H1 (cell line): Measurements from ENCODE around the gene BAIAP2. TPM values are rescaled to one million over a fixed set of nuclear protein-coding genes. Genes with fewer than 3 reads are reported as not detected.

Experiments
- CTCF ChIA-PET: fragments of 300-600 bp; sonication (Branson Sonifier 250); formaldehyde crosslinking; loops from one replicate; lab custom pipeline; 2021; ENCODE audit not compliant: partially characterized antibody; lab: Charles Lee
- POLR2A ChIA-PET: fragments of 300-600 bp; sonication (Branson Sonifier 250); formaldehyde crosslinking; loops from one replicate; lab custom pipeline; 2021; ENCODE audit warnings: inconsistent platforms; ENCODE audit not compliant: partially characterized antibody; lab: Charles Lee
- DNase-seq, 2 experiments: peaks; one replicate each; pipeline versions ENCODE4 v3.0.0 to v3.0.0-alpha.2; 2010 to 2022; ENCODE audit warnings: low spot score in 2 of 2, low read depth in 1 of 2, mixed read lengths in 1 of 2
- FAIRE-seq: peaks from 2 replicates; lab custom pipeline; 2011; peaks lifted over from hg19 to GRCh38; lab: Jason Lieb, UNC
- H2AFZ ChIP-seq: 2 replicates; pipeline ENCODE4 v1.8.1; 2012; ENCODE audit warnings: low read length, inconsistent platforms
- H2AK5ac ChIP-seq: 2 replicates; pipeline ENCODE4 v1.6.1; 2013; ENCODE audit warnings: low read depth, low read length
- H2BK120ac ChIP-seq: replicated peaks from 2 replicates; pipeline ENCODE3; 2013; ENCODE audit warnings: low read depth, low read length, inconsistent platforms
- H2BK12ac ChIP-seq: 2 replicates; pipeline ENCODE4 v1.6.1; 2013; ENCODE audit warnings: low read depth, low read length
- H2BK15ac ChIP-seq: 2 replicates; pipeline ENCODE4 v1.6.1; 2013; ENCODE audit warnings: low read length
- H2BK20ac ChIP-seq: 2 replicates; pipeline ENCODE4 v1.6.1; 2013; ENCODE audit warnings: low read length
- H2BK5ac ChIP-seq: 2 replicates; pipeline ENCODE4 v1.6.1; 2013; ENCODE audit warnings: low read depth, low read length
- H3K14ac ChIP-seq: 2 replicates; pipeline ENCODE4 v1.6.1; 2013; ENCODE audit warnings: inconsistent platforms; ENCODE audit not compliant: insufficient read length
- H3K18ac ChIP-seq: 2 replicates; pipeline ENCODE4 v1.6.1; 2013; ENCODE audit warnings: low read length; ENCODE audit errors: extremely low read depth
- H3K23ac ChIP-seq: 2 replicates; pipeline ENCODE4 v1.6.1; 2013; ENCODE audit warnings: inconsistent platforms; ENCODE audit not compliant: insufficient read length
- H3K23me2 ChIP-seq: 2 replicates; pipeline ENCODE4 v1.6.1; 2013; ENCODE audit warnings: low read depth, low read length
- H3K27ac ChIP-seq: 2 replicates; pipeline ENCODE4 v1.6.1; 2011; ENCODE audit warnings: low read depth, low read length, inconsistent platforms
- H3K27me3 ChIP-seq, 4 experiments: replicated peaks in 1 of 4; 1 replicate in 1 of 4; 2 replicates in 3 of 4; pipeline versions ENCODE4 v1.6.1 to v1.8.1; 2011 to 2013; ENCODE audit warnings: low read length in 3 of 4, mild to moderate bottlenecking in 3 of 4, inconsistent platforms in 2 of 4, mixed read lengths in 2 of 4, moderate library complexity in 1 of 4; ENCODE audit not compliant: control insufficient read depth in 3 of 4, insufficient read depth in 3 of 4; ENCODE audit errors: extremely low read depth in 1 of 4
- H3K36me3 ChIP-seq, 4 experiments: 2 replicates each; pipeline versions ENCODE4 v1.6.1 to v1.8.1; 2011 to 2013; ENCODE audit warnings: mild to moderate bottlenecking in 4 of 4, low read length in 3 of 4, moderate library complexity in 2 of 4, control low read depth in 1 of 4, inconsistent platforms in 1 of 4; ENCODE audit not compliant: insufficient read depth in 4 of 4, control insufficient read depth in 2 of 4
- H3K4ac ChIP-seq: replicated peaks from 2 replicates; pipeline ENCODE3; 2013; ENCODE audit warnings: low read length, low read depth, mixed read lengths, inconsistent platforms; ENCODE audit not compliant: insufficient read length
- H3K4me1 ChIP-seq, 4 experiments: replicated peaks in 1 of 4; 1 replicate in 1 of 4; 2 replicates in 3 of 4; pipeline versions ENCODE4 v1.6.1 to v1.8.1; 2011 to 2013; ENCODE audit warnings: low read length in 3 of 4, inconsistent platforms in 2 of 4, mixed read lengths in 1 of 4; ENCODE audit not compliant: insufficient read depth in 4 of 4, control insufficient read depth in 3 of 4
- H3K4me2 ChIP-seq, 2 experiments: 2 replicates each; pipeline versions ENCODE4 v1.6.1 to v1.8.1; 2011 to 2013; ENCODE audit warnings: low read depth in 2 of 2, low read length in 2 of 2, control low read depth in 1 of 2, inconsistent platforms in 1 of 2, mild to moderate bottlenecking in 1 of 2; ENCODE audit not compliant: insufficient read depth in 1 of 2
- H3K4me3 ChIP-seq, 4 experiments: fragments of 200-600, 300-600 bp in 1 of 4; sonication (generic), shearing (Covaris generic), sonication (Bioruptor Twin) in 1 of 4; 2 replicates each; pipeline versions ENCODE4 v1.5.1 to v1.8.1; 2011 to 2016; ENCODE audit warnings: low read length in 4 of 4, low read depth in 3 of 4, control low read depth in 2 of 4, inconsistent platforms in 2 of 4, mild to moderate bottlenecking in 2 of 4, mixed read lengths in 1 of 4, moderate library complexity in 1 of 4; ENCODE audit not compliant: insufficient read depth in 2 of 4; ENCODE audit errors: extremely low read depth in 1 of 4
- H3K56ac ChIP-seq: replicated peaks from 2 replicates; pipeline ENCODE3; 2013; ENCODE audit warnings: low read depth, mild to moderate bottlenecking, mixed read lengths, low read length, inconsistent platforms; ENCODE audit not compliant: insufficient read length
- H3K79me1 ChIP-seq: 2 replicates; pipeline ENCODE4 v1.6.1; 2013; ENCODE audit warnings: low read depth, low read length, control low read depth
- H3K79me2 ChIP-seq, 2 experiments: 2 replicates each; pipeline versions ENCODE4 v1.6.1 to v1.8.1; 2012 to 2013; ENCODE audit warnings: low read length in 2 of 2, mild to moderate bottlenecking in 2 of 2, inconsistent platforms in 1 of 2; ENCODE audit not compliant: insufficient read depth in 2 of 2, control insufficient read depth in 1 of 2
- H3K9ac ChIP-seq, 4 experiments: replicated peaks in 1 of 4; 1 replicate in 1 of 4; 2 replicates in 3 of 4; pipeline versions ENCODE4 v1.6.1 to v1.8.1; 2011 to 2013; ENCODE audit warnings: low read depth in 3 of 4, low read length in 3 of 4, control low read depth in 2 of 4, mild to moderate bottlenecking in 2 of 4, moderate library complexity in 2 of 4, inconsistent platforms in 1 of 4; ENCODE audit errors: extremely low read depth in 1 of 4
- H3K9me3 ChIP-seq, 2 experiments: 2 replicates each; pipeline versions ENCODE4 v1.6.1 to v1.8.1; 2012 to 2013; ENCODE audit warnings: mild to moderate bottlenecking in 2 of 2, moderate library complexity in 2 of 2, control low read depth in 1 of 2, inconsistent platforms in 1 of 2, low read depth in 1 of 2, low read length in 1 of 2, mixed read lengths in 1 of 2; ENCODE audit not compliant: insufficient read depth in 2 of 2
- H4K20me1 ChIP-seq, 2 experiments: replicated peaks in 1 of 2; 2 replicates each; pipeline versions ENCODE3 to v1.8.1; 2011 to 2013; ENCODE audit warnings: inconsistent platforms in 2 of 2, low read length in 2 of 2, mild to moderate bottlenecking in 1 of 2; ENCODE audit not compliant: insufficient read depth in 2 of 2, control insufficient read depth in 1 of 2
- H4K5ac ChIP-seq: 2 replicates; pipeline ENCODE4 v1.6.1; 2013; ENCODE audit warnings: low read length, low read depth, mixed read lengths, inconsistent platforms; ENCODE audit not compliant: insufficient read length
- H4K8ac ChIP-seq: 2 replicates; pipeline ENCODE4 v1.8.0; 2013; ENCODE audit warnings: mild to moderate bottlenecking, moderate library complexity, low read length, inconsistent platforms; ENCODE audit not compliant: insufficient read depth; ENCODE audit errors: extremely low read depth
- H4K91ac ChIP-seq: replicated peaks from 2 replicates; pipeline ENCODE3; 2013; ENCODE audit warnings: low read length, mixed read lengths, inconsistent platforms; ENCODE audit not compliant: insufficient read length
- ATF3 ChIP-seq: IDR thresholded peaks from 2 replicates; pipeline ENCODE4 v1.6.1; 2011; ENCODE audit warnings: low read depth, mild to moderate bottlenecking, low read length; ENCODE audit not compliant: insufficient read depth
- CBX5 ChIP-seq: fragments of 300-800, 300-1000 bp; sonication (generic); IDR thresholded peaks from 2 replicates; pipeline ENCODE4 v1.7.1; 2016; ENCODE audit warnings: antibody characterized with exemption, low read length, low read depth
- CBX8 ChIP-seq: fragments of 300-800, 300-1000 bp; sonication (generic); IDR thresholded peaks from 2 replicates; pipeline ENCODE4 v1.7.1; 2016; ENCODE audit warnings: low read depth, low read length, borderline replicate concordance
- CTBP2 ChIP-seq: IDR thresholded peaks from 2 replicates; pipeline ENCODE4 v1.7.0; 2011; ENCODE audit warnings: borderline replicate concordance, mild to moderate bottlenecking, moderate library complexity, mixed read lengths, low read length; ENCODE audit not compliant: insufficient read depth, insufficient read length
- E2F6 ChIP-seq: IDR thresholded peaks from 2 replicates; pipeline ENCODE4 v1.6.1; 2012; ENCODE audit warnings: inconsistent platforms
- FOSL1 ChIP-seq: IDR thresholded peaks from 2 replicates; pipeline ENCODE4 v1.6.1; 2011; ENCODE audit warnings: mild to moderate bottlenecking, low read depth, low read length, moderate library complexity; ENCODE audit not compliant: insufficient read depth
- HDAC6 ChIP-seq: IDR thresholded peaks from one replicate; pipeline ENCODE4 v1.7.1; 2012; ENCODE audit warnings: low read depth, mild to moderate bottlenecking, inconsistent platforms, low read length, moderate library complexity
- MAX ChIP-seq: IDR thresholded peaks from 2 replicates; pipeline ENCODE4 v1.6.1; 2012; ENCODE audit warnings: inconsistent platforms
- POLR2A ChIP-seq, 2 experiments: IDR thresholded peaks; 1 replicate in 1 of 2; 2 replicates in 1 of 2; pipeline ENCODE4 v1.6.1; 2011; ENCODE audit warnings: low read depth in 2 of 2, low read length in 2 of 2, mild to moderate bottlenecking in 2 of 2; ENCODE audit errors: control extremely low read depth in 1 of 2
- RBBP5 ChIP-seq: IDR thresholded peaks from 2 replicates; pipeline ENCODE4 v1.7.1; 2012; ENCODE audit warnings: low read depth, mild to moderate bottlenecking, inconsistent platforms, low read length, moderate library complexity, borderline replicate concordance
- SAP30 ChIP-seq: fragments of 300-600 bp; sonication (generic); IDR thresholded peaks from 2 replicates; pipeline ENCODE4 v1.7.1; 2012; ENCODE audit warnings: low read length, moderate library complexity, mild to moderate bottlenecking, inconsistent platforms; ENCODE audit not compliant: insufficient read depth, insufficient replicate concordance
- SIRT6 ChIP-seq: IDR thresholded peaks from one replicate; pipeline ENCODE4 v1.7.1; 2012; ENCODE audit warnings: low read length, inconsistent platforms
- TBP ChIP-seq: IDR thresholded peaks from 2 replicates; pipeline ENCODE4 v1.6.1; 2011; ENCODE audit warnings: low read depth, low read length, improper control_type of control experiment
- WGBS, 2 experiments: shearing (Covaris generic) in 1 of 2; methylation state at CpG; one replicate each; pipeline versions ENCODE4 v1.1.6 to v1.1.7; 2013 to 2015; ENCODE audit warnings: low lambda C conversion rate in 2 of 2, mixed read lengths in 2 of 2, inconsistent platforms in 1 of 2, low coverage in 1 of 2, missing lambda C conversion rate in 1 of 2; ENCODE audit not compliant: insufficient replicate concordance in 2 of 2, insufficient coverage in 1 of 2, insufficient read length in 1 of 2; ENCODE audit errors: extremely low coverage in 1 of 2, missing lambda C conversion rate in 1 of 2; 5-methylcytosine and 5-hydroxymethylcytosine counted together
- polyA plus RNA-seq, 7 experiments: library from polyadenylated mRNA; depleted of rRNA in 3 of 7; stranded (reverse) in 5 of 7; unstranded in 2 of 7; fragments of >200 nt in 5 of 7; fragments of 200-250 nt in 2 of 7; gene quantifications; 1 replicate in 5 of 7; 2 replicates in 1 of 7; 4 replicates in 1 of 7; pipeline versions ENCODE4 v1.2.1 to v1.2.3, GENCODE V29; 2011 to 2013; ENCODE audit warnings: missing spikeins in 2 of 7, mixed read lengths in 2 of 7
- total RNA-seq: library from RNA; stranded (reverse); fragmentation: NEBNext Ultra II Directional; extraction: Animal tissue kit (Norgen Biotek cat#: 25700); gene quantifications from 2 replicates; pipeline ENCODE4 v1.2.1, GENCODE V29; 2021

The BAIAP2 gene
- total and polyA plus RNA-seq, 2 of the 8 experiments (the other 6 are each of a cell fraction or from before 2014, with no cell fraction given), result 10.0 to 22.8 TPM

- Histone ChIP-seq H2BK20ac (no peak overlapping the region), H3K9me3 (no peaks in the 10 kb centered on the region), H3K27ac (no peak overlapping the region), H4K8ac (no peak overlapping the region), H3K4me2 (no peak overlapping the region), H2AK5ac (no peak overlapping the region), H2BK5ac (no peak overlapping the region), H3K4me3 (no peak overlapping the region), H3K4me1 (peaks cover 0 to 6% (median 0%) of the 10 kb centered on the region in 4 experiments; a peak in 3 of 7 replicates), H2BK12ac (no peak overlapping the region), H2AFZ (no peak overlapping the region), H3K14ac (no peak overlapping the region), H3K79me2 (no peaks in the 10 kb centered on the region), H4K20me1 (peaks cover 0 to 2% of the 10 kb centered on the region in 2 experiments), H3K27me3 (no peaks in the 10 kb centered on the region; a peak in 1 of 7 replicates), H3K56ac (no peak overlapping the region), H3K9ac (no peak overlapping the region), H2BK120ac (no peak overlapping the region), H4K91ac (no peak overlapping the region), H2BK15ac (no peak overlapping the region), H3K36me3 (no peaks in the 10 kb centered on the region), H3K79me1 (no peaks in the 10 kb centered on the region), H3K4ac (no peak overlapping the region), H3K18ac (no peak overlapping the region), H4K5ac (no peak overlapping the region), H3K23ac (no peak overlapping the region), H3K23me2 (no peaks in the 10 kb centered on the region)
- FAIRE-seq (no peak), DNase-seq (no peak)
- CTCF ChIA-PET, result no interaction called here
- POLR2A ChIA-PET, result no interaction called here
- 91% methylated on average over 15 of the region's 28 CpGs; no CpG with 5 or more reads in 1 of the 2 experiments for WGBS, 2 experiments
- TF ChIP-seq FOSL1 (no peak), TBP (no peak), RBBP5 (no peak), SAP30 (no peak), SIRT6 (no peak), MAX (no peak), HDAC6 (no peak), CBX8 (no peak), CBX5 (no peak), POLR2A (IDR thresholded peaks at IDR 0.05; ENCODE audit: control extremely low read depth in 1 of 2, low read depth in 2 of 2, low read length in 2 of 2) (no peak), ATF3 (no peak), E2F6 (no peak), CTBP2 (no peak)
Observed at GRCh38 chr17:81160306-81160705, 125.4 kb downstream of the BAIAP2 start.
